Measurements from ENCODE around the gene NR2F1-AS1.
"Not testable (repeated sequence)": the region's sequence is repeated elsewhere in the genome, so short reads cannot be mapped to it uniquely, and the experiment has no call there.

NR2F1-AS1 gene

DNA sequence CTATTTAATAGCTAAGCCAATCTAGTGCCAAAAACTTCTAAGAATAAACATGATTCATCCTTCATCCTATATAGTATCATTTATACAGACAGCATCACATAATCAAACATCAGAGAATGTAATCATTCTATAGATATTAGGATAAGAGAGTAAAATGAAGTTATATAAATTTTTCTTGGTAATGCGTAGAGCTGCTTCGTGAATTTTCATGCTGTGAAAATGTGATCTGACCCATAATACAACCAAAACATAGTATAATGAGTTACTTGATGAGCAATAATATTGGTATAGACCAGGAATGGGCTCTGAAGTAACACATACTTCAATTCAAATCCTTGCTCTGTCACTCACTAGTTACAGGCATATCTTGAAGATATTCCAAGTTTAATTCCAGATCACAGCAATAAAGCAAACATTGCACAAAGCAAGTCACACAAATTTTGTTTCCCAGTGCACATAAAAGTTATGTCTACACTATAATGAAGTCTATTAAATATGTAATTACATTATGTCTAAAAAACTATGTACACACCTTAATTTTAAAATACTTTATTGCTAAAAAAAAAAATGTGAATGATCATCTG, 23.9 kb downstream of the NR2F1-AS1 start:
- H3K27ac Mint-ChIP-seq, result no peak overlapping the region
- H3K36me3 Mint-ChIP-seq, result no peaks in the 10 kb centered on the region
- no peak overlapping the region for H3K4me3 Mint-ChIP-seq
- ATAC-seq, result no peak
- peaks cover 7% of the 10 kb centered on the region for H3K27me3 Mint-ChIP-seq
- H3K9me3 Mint-ChIP-seq, result no peaks in the 10 kb centered on the region
- H3K4me1 Mint-ChIP-seq, result no peaks in the 10 kb centered on the region

- not testable (repeated sequence) for H3K27ac Mint-ChIP-seq, H3K4me3 Mint-ChIP-seq, H3K4me1 Mint-ChIP-seq, H3K27me3 Mint-ChIP-seq, H3K9me3 Mint-ChIP-seq, H3K36me3 Mint-ChIP-seq, ATAC-seq
Measured at GRCh38 chr5:93549594-93549993, 31.4 kb downstream of the NR2F1-AS1 start.

DNA sequence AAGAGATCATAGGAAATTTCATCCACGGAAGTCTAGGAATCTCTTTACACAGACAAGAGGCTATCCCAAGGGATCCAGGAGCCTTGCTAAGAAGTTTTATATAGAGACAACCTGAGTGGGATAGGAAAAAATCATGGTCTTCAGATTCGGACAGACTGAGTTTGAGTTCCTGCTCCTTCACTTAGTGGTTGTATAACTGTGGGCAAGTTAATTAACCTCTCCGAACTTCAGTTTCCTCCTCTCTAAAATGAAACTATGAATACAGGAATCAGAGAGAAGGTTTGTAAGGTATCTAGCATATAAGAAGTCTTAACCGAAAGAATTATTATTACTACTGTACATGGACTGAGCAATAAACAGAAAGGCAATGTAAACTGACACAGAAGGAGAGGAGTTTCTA, 35.1 kb downstream of the NR2F1-AS1 start:
- Mint-ChIP-seq H3K4me3 (no peak overlapping the region), H3K27me3 (peaks cover 21% of the 10 kb centered on the region), H3K9me3 (peaks cover 3% of the 10 kb centered on the region), H3K27ac (no peak overlapping the region), H3K4me1 (no peaks in the 10 kb centered on the region), H3K36me3 (no peaks in the 10 kb centered on the region)
- ATAC-seq, result no peak

GRCh38 chr5:93532370-93532769, 48.6 kb downstream of the NR2F1-AS1 start:
- no peak overlapping the region for H3K4me3 Mint-ChIP-seq
- H3K27ac Mint-ChIP-seq, result no peak overlapping the region
- no peaks in the 10 kb centered on the region for H3K27me3 Mint-ChIP-seq
- peaks cover 3% of the 10 kb centered on the region for H3K9me3 Mint-ChIP-seq
- ATAC-seq, result no peak
- no peaks in the 10 kb centered on the region for H3K36me3 Mint-ChIP-seq
- no peaks in the 10 kb centered on the region for H3K4me1 Mint-ChIP-seq

DNA sequence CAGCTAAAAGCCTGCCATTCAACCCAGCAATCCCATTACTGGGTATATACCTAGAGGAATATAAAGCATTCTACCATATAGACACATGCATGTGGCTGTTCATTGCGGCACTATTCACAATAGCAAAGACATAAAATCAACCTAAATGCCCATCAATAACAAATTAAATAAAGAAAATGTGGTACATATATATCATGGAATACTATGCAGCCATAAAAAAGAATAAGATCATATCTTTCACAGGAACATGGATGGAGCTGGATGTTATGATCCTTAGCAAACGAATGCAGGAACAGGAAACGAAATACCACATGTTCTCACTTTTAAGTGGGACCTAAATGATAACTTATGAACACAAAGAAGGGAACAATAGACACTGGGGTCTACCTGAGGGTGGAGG, 59.2 kb downstream of the NR2F1-AS1 start:
- H3K27ac Mint-ChIP-seq, ATAC-seq, H3K4me3 Mint-ChIP-seq, H3K27me3 Mint-ChIP-seq, H3K4me1 Mint-ChIP-seq, H3K36me3 Mint-ChIP-seq: not testable (repeated sequence)
- peaks cover 19% of the 10 kb centered on the region for H3K9me3 Mint-ChIP-seq

DNA sequence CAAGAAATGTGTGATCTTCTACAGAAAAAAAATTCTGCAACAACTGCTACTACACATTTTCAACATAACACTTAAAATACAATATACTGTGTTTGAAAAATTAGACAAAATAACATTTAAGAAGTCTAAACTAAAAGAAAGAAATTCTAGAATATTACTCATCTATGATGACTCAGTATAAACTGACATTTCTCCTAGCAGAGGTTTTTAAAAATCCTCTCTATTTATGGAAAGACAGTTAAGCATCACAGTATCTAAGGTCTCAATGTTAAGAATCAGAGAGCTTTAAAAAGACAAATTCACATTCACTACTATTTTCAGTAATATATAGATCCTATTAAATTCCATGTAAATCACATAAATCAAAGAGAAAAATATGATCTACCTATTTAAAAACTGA, 61.3 kb downstream of the NR2F1-AS1 start:
- Mint-ChIP-seq H3K27ac (no peak overlapping the region), H3K27me3 (no peaks in the 10 kb centered on the region), H3K4me3 (no peak overlapping the region), H3K36me3 (no peaks in the 10 kb centered on the region), H3K9me3 (peaks cover 8% of the 10 kb centered on the region), H3K4me1 (no peaks in the 10 kb centered on the region)
- ATAC-seq, result no peak

DNA sequence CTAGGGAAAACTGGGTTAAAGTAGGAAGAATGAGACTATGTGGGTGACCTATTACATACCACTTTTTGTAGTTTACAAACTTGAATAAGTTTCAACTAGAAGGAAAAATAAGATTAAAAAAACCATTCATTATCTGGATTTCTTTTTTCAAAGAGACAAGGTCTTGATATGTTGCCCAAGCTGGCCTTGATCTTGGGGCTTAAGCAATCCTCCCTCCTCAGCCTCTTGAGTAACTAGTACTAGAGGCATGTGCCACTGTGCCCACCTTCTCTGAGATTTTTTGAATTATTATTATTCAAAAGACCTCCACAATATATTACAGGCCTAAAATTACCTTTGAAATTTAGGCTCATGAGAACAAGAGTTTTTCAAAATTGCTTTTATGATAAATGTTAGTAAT, 63.2 kb downstream of the NR2F1-AS1 start:
- no peaks in the 10 kb centered on the region for H3K36me3 Mint-ChIP-seq
- H3K4me1 Mint-ChIP-seq, result no peaks in the 10 kb centered on the region
- no peak for ATAC-seq
- H3K4me3 Mint-ChIP-seq, result no peak overlapping the region
- H3K9me3 Mint-ChIP-seq, result peaks cover 8% of the 10 kb centered on the region
- H3K27ac Mint-ChIP-seq, result no peak overlapping the region
- H3K27me3 Mint-ChIP-seq, result no peaks in the 10 kb centered on the region

GRCh38 chr5:93513298-93513697, 67.7 kb downstream of the NR2F1-AS1 start:
- no peaks in the 10 kb centered on the region for H3K27me3 Mint-ChIP-seq
- no peaks in the 10 kb centered on the region for H3K36me3 Mint-ChIP-seq
- no peak overlapping the region for H3K4me3 Mint-ChIP-seq
- H3K9me3 Mint-ChIP-seq, result peaks cover 3% of the 10 kb centered on the region
- no peak overlapping the region for H3K27ac Mint-ChIP-seq
- H3K4me1 Mint-ChIP-seq, result no peaks in the 10 kb centered on the region
- no peak for ATAC-seq

DNA sequence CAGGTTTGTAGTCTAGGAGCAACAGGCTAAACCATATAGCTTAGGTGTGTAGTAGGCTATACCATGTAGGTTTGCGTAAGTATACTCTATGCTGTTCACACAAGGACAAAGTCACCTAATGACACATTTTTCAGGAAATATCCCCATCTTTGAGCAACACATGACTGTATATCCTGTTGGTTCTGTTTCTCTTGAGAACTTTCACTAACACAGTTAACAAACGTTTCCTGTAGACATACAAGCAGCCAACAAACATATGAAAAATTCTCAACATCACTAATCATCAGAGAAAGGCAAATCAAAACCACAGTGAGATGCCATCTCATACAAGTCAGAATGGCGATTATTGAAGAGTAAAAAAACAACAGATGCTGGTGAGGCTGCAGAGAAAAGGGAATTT, 68.2 kb downstream of the NR2F1-AS1 start:
- Mint-ChIP-seq H3K4me3 (no peak overlapping the region), H3K36me3 (no peaks in the 10 kb centered on the region), H3K27me3 (no peaks in the 10 kb centered on the region), H3K27ac (no peak overlapping the region), H3K4me1 (no peaks in the 10 kb centered on the region), H3K9me3 (peaks cover 3% of the 10 kb centered on the region)
- ATAC-seq, result no peak

DNA sequence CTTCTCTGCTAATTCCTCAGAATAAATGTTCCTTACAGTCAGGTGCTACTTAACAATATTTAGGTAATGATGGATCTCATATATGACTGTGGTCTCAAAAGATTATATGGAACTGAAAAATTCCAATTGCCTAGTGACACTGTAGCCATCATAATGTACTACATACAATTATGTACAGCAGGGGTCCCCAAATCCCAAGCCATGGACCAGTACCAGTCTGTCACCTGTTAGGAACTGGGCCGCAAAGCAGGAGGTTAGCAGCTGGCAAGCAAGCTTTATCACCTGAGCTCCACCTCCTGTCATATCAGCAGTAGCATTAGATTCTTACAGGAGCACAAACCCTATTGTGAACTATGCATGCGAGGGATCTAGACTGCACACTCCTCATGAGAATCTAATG, 69.6 kb downstream of the NR2F1-AS1 start:
- ATAC-seq, result peak; percentile 12
- no peak overlapping the region for H3K27ac Mint-ChIP-seq
- H3K27me3 Mint-ChIP-seq, result no peaks in the 10 kb centered on the region
- H3K36me3 Mint-ChIP-seq, result no peaks in the 10 kb centered on the region
- H3K4me1 Mint-ChIP-seq, result no peaks in the 10 kb centered on the region
- H3K4me3 Mint-ChIP-seq, result no peak overlapping the region
- peaks cover 3% of the 10 kb centered on the region for H3K9me3 Mint-ChIP-seq

GRCh38 chr5:93510626-93511380, 70.2 kb downstream of the NR2F1-AS1 start:
- Mint-ChIP-seq H3K4me3 (no peak overlapping the region), H3K27me3 (no peaks in the 10 kb centered on the region), H3K36me3 (no peaks in the 10 kb centered on the region), H3K9me3 (peaks cover 7% of the 10 kb centered on the region), H3K4me1 (no peaks in the 10 kb centered on the region), H3K27ac (no peak overlapping the region)
- no peak for ATAC-seq

GRCh38 chr5:93505553-93505952, 75.5 kb downstream of the NR2F1-AS1 start:
- not testable (repeated sequence) for H3K36me3 Mint-ChIP-seq, H3K4me1 Mint-ChIP-seq, ATAC-seq, H3K9me3 Mint-ChIP-seq, H3K27me3 Mint-ChIP-seq, H3K4me3 Mint-ChIP-seq, H3K27ac Mint-ChIP-seq

DNA sequence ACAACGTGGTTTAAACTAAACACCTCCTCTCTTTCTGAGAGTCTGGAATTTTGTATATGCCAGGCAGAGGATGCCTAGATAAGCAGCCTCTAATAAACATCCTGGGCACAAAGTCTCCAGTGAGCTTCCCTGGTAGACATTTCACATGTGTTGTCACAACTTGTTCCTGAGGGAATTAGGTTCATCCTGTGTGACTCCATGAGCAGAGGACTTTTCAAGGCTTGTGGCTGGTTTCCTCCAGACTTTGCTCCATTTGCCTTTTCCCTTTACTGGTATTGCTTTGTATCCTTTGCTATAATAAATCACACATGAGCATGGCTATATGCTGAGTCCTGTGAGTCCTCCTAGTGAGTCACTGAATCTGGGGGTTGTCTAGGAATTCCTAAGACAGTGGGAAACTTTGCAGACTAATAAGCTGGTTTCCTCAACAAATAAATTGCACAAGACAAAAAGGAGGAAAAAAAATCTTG, 77.4 kb downstream of the NR2F1-AS1 start:
- ATAC-seq, result no peak
- peaks cover 4% of the 10 kb centered on the region for H3K9me3 Mint-ChIP-seq

GRCh38 chr5:93497096-93497495, 83.9 kb downstream of the NR2F1-AS1 start:
- Mint-ChIP-seq H3K9me3 (no peaks in the 10 kb centered on the region), H3K4me3 (no peak overlapping the region), H3K36me3 (no peaks in the 10 kb centered on the region), H3K27me3 (no peaks in the 10 kb centered on the region), H3K27ac (no peak overlapping the region), H3K4me1 (no peaks in the 10 kb centered on the region)
- no peak for ATAC-seq

More for the DNA sequence above, 77.4 kb downstream of the NR2F1-AS1 start:
- no peak overlapping the region for H3K4me3 Mint-ChIP-seq
- H3K36me3 Mint-ChIP-seq, result no peaks in the 10 kb centered on the region
- peaks cover 9% of the 10 kb centered on the region for H3K27me3 Mint-ChIP-seq
- no peak overlapping the region for H3K27ac Mint-ChIP-seq
- H3K4me1 Mint-ChIP-seq, result no peaks in the 10 kb centered on the region

- no peaks in the 10 kb centered on the region for H3K4me1 Mint-ChIP-seq
- H3K27ac Mint-ChIP-seq, result no peak overlapping the region
- ATAC-seq, result no peak
- no peak overlapping the region for H3K4me3 Mint-ChIP-seq
- H3K36me3 Mint-ChIP-seq, result no peaks in the 10 kb centered on the region
- H3K9me3 Mint-ChIP-seq, result peaks cover 9% of the 10 kb centered on the region
- no peaks in the 10 kb centered on the region for H3K27me3 Mint-ChIP-seq
Measured at GRCh38 chr5:93479982-93480509, 101.0 kb downstream of the NR2F1-AS1 start.

DNA sequence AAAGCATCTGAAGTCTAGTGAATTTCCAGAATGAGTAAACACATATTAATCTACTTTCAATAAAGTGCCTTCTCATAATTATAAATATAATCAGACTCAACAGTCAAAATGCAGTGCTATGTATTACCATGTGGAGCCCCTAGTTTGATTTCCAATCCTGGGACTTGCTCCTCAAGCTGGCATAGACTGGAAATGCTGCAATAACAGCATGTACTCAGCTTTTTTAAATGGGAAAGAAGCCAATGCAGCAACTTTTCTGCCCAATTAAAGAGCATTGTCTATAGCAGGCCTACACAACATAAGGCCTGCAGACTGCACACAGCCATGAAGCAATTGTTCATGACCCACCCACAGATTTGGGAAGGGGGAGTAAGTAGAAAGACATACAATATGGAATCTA, 103.2 kb downstream of the NR2F1-AS1 start:
- ATAC-seq, result no peak
- Mint-ChIP-seq H3K36me3 (no peaks in the 10 kb centered on the region), H3K9me3 (peaks cover 7% of the 10 kb centered on the region), H3K4me1 (no peaks in the 10 kb centered on the region), H3K4me3 (no peak overlapping the region), H3K27ac (no peak overlapping the region), H3K27me3 (no peaks in the 10 kb centered on the region)

Measured in stimulated activated memory B cell treated with anti-CD40 and anti-IgM and Interleukin-4, amounts not matched to agents 10 μg/mL and 1 μg/mL and 100 μg/mL, for 72 hours (primary cell).